Stimulated activated naive CD4-positive, alpha-beta T cell (primary cell): ENCODE measurements around the gene GCSAM.
A peak's percentile ranks its signal among the peaks of the same experiment; 100 is the strongest.

Source experiments
- DNase-seq, 6 experiments: peaks; one replicate each; lab custom pipeline; 2025; lab: John Stamatoyannopoulos, UW

GCSAM gene, protein sequence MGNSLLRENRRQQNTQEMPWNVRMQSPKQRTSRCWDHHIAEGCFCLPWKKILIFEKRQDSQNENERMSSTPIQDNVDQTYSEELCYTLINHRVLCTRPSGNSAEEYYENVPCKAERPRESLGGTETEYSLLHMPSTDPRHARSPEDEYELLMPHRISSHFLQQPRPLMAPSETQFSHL

GRCh38 chr3:112132975-112133448 is at the start of gene GCSAM:
TSS of gene GCSAM (minus strand) at chr3:112133248. CDS start at chr3:112133120, 128 bp downstream.
- peak; percentile 37 to 73 (median 66) for DNase-seq

GRCh38 chr3:112175646-112176045 is 42.6 kb upstream of the GCSAM start:
- no peak for DNase-seq

DNA sequence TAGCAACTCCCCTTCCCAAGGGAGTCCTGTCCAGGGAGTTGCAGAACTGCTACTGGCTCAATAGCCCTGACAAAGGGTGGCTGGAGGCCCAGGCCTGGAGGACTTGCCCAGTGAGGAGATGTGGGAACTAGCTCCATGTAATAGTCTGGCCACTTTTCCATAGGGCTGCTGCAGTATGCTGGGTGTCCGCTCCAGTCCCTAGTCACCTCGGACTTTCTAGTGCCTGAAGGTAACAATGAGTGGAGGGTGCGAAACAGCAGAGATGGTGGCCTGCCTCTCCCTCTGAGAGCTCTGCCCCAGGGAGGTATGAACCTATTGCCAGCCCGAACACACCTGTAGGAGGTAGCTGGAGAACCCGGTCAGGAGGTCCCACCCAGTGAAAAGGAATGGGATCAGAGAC is 42.0 kb upstream of the GCSAM start:
- no peak for DNase-seq

GRCh38 chr3:112171144-112171543 is 38.1 kb upstream of the GCSAM start:
- DNase-seq = no peak

- no peak for DNase-seq
Observed at GRCh38 chr3:112170046-112170445, 37.0 kb upstream of the GCSAM start.

- DNase-seq = no peak
Observed at GRCh38 chr3:112167758-112168157, 34.7 kb upstream of the GCSAM start.

DNA sequence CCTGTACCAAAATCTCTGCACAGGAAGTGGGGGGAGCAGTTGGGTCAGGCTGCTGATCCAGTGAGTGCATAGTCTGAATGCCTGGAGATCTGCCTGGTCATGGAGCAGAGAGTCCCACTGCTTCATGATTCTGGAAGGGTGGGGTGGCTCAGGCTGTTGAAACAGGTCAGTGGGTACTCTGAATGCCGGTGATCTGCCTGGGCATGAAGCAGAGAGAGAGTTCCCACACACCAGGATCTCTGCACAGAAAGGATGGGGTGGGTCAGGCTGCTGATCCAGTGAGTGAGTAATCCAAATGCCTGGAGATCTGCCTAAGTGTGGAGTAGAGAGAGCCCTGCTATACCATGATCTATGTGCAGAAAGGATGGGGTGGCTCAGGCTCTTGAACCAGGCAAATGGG is 16.1 kb upstream of the GCSAM start:
- DNase-seq = no peak

GRCh38 chr3:112143689-112144088 is 10.6 kb upstream of the GCSAM start:
- no peak for DNase-seq

- no peak for DNase-seq
Observed at GRCh38 chr3:112143251-112143650, 10.2 kb upstream of the GCSAM start.

GRCh38 chr3:112141293-112141692 is 8.2 kb upstream of the GCSAM start:
- no peak for DNase-seq

- no peak for DNase-seq
Observed at GRCh38 chr3:112140584-112140983, 7.5 kb upstream of the GCSAM start.

- DNase-seq = no peak
Observed at GRCh38 chr3:112138219-112138969, 5.3 kb upstream of the GCSAM start.

- DNase-seq = no peak
Observed at GRCh38 chr3:112137781-112138180, 4.7 kb upstream of the GCSAM start.

DNA sequence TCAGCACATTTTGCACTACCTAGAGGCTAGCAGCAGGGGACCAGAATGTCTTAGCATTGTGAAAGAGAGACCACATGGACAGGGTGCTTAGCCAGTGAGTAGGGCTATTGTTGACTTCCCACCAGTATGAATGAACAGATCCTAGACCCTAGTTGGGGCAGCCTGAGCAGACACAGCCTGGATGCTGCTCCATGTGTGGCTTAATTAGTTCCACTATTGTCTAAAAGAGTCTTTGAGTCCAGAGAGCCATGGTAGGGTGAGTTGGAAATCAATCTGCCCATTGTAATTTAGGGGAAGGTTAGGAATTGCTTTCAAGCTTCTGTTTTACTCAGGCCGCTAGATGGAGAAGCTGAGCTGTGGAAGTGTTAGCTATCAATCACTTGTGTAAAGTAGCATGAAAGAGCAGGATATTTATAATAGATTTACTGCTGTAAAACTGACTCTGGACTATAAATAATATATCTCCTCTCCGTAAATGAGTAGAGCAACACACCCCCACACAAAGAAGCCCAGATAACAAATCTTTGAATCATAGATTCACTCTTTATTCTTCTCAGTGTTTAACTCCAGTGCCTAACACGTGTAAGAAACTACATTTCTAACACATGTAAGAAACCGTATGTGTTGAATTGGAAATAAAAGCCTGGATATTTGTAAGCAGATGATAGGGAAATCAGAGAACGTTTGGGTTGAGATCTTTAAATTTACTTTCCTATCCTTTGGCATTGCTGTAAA is 4.1 kb upstream of the GCSAM start:
- peak in 5 of 6 experiments; percentile 7 to 54 (median 13) for DNase-seq

- no peak for DNase-seq
Observed at GRCh38 chr3:112136046-112136445, 3.0 kb upstream of the GCSAM start.

DNA sequence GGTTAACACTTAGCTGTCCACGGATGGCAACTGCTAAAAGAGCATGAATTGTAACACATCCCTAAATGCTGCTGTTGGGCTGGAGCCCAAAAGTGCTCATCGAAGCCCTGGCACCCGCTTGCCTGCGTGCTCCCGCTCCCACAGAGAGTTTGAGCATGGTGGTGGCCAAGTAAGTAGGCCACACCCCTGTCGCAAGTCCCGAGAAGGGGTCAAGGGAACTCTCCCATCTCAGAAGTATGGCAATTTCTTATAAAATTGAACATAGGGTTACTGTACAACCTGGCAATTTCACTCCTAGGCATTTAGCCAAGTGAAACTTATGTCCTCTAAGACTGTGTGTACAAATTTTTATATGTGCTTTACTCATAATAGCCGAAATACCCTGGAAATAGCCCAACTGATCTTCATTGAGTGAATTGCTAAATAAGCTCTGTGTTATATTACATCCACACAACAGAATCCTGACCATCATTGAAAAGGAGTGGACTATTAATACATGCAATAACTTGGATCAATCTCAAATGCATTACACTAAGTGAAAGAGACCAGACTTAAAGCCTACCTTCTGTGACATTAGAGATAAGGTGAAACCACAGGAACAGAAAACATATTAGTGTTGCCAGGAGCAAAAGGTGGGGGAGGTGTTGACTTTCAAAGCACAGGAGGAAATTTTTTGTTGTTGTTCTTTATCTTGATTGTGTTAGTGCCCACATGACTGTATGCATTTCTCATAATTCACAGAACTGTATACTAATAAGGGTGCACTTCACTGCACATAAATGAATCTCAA is 1.5 kb upstream of the GCSAM start:
- peak in 4 of 6 experiments; percentile 14 to 48 (median 24) for DNase-seq

- DNase-seq = no peak
Observed at GRCh38 chr3:112133626-112134334, 732 bp upstream of the GCSAM start.

DNA sequence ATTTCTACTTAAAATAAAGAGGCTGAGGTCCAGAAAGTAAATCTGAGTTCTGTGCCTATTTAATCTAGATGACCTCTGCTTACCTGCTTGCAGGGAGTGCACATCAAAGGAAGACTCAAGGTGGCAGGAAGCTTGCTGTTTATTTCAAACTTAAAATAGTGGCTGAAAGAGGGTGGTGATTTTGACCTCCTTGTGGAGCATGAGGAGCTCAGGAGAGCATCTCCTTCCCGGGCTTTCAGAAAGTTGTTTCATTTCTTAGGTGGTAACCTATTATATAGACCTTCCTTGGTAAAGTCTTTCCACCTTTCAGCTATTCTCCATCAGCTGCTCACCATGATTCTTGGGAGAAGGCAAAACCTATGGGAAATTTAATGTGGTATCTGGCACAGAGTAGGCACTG is 494 bp downstream of the GCSAM start:
- peak in 2 of 6 experiments; percentile 6 to 32 for DNase-seq

GRCh38 chr3:112132088-112132487 is 960 bp downstream of the GCSAM start:
- no peak for DNase-seq

GRCh38 chr3:112131111-112131510 is 1.9 kb downstream of the GCSAM start:
- no peak for DNase-seq

GRCh38 chr3:112130638-112130993 is 2.4 kb downstream of the GCSAM start:
- no peak for DNase-seq
